Type B pancreatic cell (in vitro differentiated cells): Measurements from ENCODE around the gene RAB20. TPM values are rescaled to one million over a fixed set of nuclear protein-coding genes. Genes with fewer than 3 reads are reported as not detected.

Experiments used
- DNase-seq: peaks from one replicate; pipeline ENCODE4 v3.0.0; 2021; ENCODE audit warnings: mixed read lengths; ENCODE audit not compliant: unreplicated experiment; ENCODE audit errors: extremely low spot score
- H3K27ac Mint-ChIP-seq: 2 replicates; pipeline ENCODE4 v1.8.0; 2021; ENCODE audit warnings: mild to moderate bottlenecking, mixed read lengths
- H3K27me3 Mint-ChIP-seq: 2 replicates; pipeline ENCODE4 v1.8.0; 2021; ENCODE audit warnings: mixed read lengths
- H3K36me3 Mint-ChIP-seq: 2 replicates; pipeline ENCODE4 v1.8.0; 2021; ENCODE audit warnings: mixed read lengths
- H3K4me1 Mint-ChIP-seq: one replicate; pipeline ENCODE4 v1.8.0; 2021; ENCODE audit warnings: mixed read lengths; ENCODE audit not compliant: unreplicated experiment
- H3K4me3 Mint-ChIP-seq: 2 replicates; pipeline ENCODE4 v1.8.0; 2021; ENCODE audit warnings: mild to moderate bottlenecking, mixed read lengths
- H3K9me3 Mint-ChIP-seq: 2 replicates; pipeline ENCODE4 v1.8.0; 2021; ENCODE audit warnings: mixed read lengths
- total RNA-seq: library from RNA; stranded (reverse); gene quantifications from 2 replicates; pipeline ENCODE4 v1.2.1, GENCODE V29; 2021; ENCODE audit warnings: low replicate concordance
- TF ChIP-seq, protein P1 (sequence below): fragments of 200-600 bp; sonication (generic); conservative IDR thresholded peaks from 2 replicates; pipeline ENCODE4 v1.5.0; 2021; ENCODE audit warnings: antibody characterized with exemption, mild to moderate bottlenecking

RAB20 gene
- total RNA-seq, 1 donor from 2014 or later = 6.4 TPM

GRCh38 chr13:110560601-110561343 is 750 bp downstream of the RAB20 start:
- peaks cover 13% of the 10 kb centered on the region for H3K27me3 Mint-ChIP-seq
- peaks cover 32% of the 10 kb centered on the region for H3K4me1 Mint-ChIP-seq
- TF ChIP-seq, protein P1, sequence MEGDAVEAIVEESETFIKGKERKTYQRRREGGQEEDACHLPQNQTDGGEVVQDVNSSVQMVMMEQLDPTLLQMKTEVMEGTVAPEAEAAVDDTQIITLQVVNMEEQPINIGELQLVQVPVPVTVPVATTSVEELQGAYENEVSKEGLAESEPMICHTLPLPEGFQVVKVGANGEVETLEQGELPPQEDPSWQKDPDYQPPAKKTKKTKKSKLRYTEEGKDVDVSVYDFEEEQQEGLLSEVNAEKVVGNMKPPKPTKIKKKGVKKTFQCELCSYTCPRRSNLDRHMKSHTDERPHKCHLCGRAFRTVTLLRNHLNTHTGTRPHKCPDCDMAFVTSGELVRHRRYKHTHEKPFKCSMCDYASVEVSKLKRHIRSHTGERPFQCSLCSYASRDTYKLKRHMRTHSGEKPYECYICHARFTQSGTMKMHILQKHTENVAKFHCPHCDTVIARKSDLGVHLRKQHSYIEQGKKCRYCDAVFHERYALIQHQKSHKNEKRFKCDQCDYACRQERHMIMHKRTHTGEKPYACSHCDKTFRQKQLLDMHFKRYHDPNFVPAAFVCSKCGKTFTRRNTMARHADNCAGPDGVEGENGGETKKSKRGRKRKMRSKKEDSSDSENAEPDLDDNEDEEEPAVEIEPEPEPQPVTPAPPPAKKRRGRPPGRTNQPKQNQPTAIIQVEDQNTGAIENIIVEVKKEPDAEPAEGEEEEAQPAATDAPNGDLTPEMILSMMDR = no peak
- H3K36me3 Mint-ChIP-seq = peaks cover 4% of the 10 kb centered on the region
- DNase-seq = no peak
- H3K9me3 Mint-ChIP-seq = no peaks in the 10 kb centered on the region
- peak overlapping the region; percentile 89 for H3K4me3 Mint-ChIP-seq
- peak overlapping the region; percentile 79 for H3K27ac Mint-ChIP-seq

- Mint-ChIP-seq H3K4me3 (peak overlapping the region; percentile 89), H3K27ac (peak overlapping the region; percentile 27), H3K36me3 (peaks cover 4% of the 10 kb centered on the region), H3K27me3 (peaks cover 13% of the 10 kb centered on the region), H3K9me3 (no peaks in the 10 kb centered on the region), H3K4me1 (peaks cover 31% of the 10 kb centered on the region)
- TF ChIP-seq, protein P1 = no peak
- no peak for DNase-seq
Observed at GRCh38 chr13:110559986-110560385, 1.5 kb downstream of the RAB20 start.

DNA sequence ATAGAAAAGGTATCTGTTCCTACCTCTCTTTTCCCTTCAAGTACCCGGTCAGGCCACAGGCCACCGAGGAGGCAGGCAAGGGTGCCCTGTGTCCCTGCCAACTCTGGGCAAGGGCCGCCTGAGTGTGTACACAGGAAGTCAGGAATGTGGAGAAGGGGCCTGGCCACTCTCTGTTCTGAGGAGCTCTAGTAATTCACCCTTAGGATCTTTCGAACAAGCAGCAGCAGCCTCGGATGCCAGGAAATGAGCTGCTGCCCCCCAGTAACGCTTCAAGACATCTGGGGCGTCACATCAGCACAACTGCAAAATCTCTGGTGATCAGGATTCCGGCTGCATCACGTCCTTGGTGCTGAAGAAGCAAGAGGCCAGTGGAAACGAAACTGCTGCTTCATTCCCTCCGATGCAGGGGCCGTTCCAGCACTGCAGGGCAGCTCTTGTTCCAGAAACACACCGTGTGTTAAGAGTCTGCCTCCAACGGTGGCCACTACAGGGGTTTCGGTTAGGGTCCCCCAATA is 2.0 kb downstream of the RAB20 start:
- peak overlapping the region; percentile 89 for H3K4me3 Mint-ChIP-seq
- H3K9me3 Mint-ChIP-seq = no peaks in the 10 kb centered on the region
- TF ChIP-seq, protein P1 = no peak
- DNase-seq = no peak
- peaks cover 4% of the 10 kb centered on the region for H3K36me3 Mint-ChIP-seq
- peaks cover 13% of the 10 kb centered on the region for H3K27me3 Mint-ChIP-seq
- H3K27ac Mint-ChIP-seq = peak overlapping the region; percentile 75
- peaks cover 27% of the 10 kb centered on the region for H3K4me1 Mint-ChIP-seq

DNA sequence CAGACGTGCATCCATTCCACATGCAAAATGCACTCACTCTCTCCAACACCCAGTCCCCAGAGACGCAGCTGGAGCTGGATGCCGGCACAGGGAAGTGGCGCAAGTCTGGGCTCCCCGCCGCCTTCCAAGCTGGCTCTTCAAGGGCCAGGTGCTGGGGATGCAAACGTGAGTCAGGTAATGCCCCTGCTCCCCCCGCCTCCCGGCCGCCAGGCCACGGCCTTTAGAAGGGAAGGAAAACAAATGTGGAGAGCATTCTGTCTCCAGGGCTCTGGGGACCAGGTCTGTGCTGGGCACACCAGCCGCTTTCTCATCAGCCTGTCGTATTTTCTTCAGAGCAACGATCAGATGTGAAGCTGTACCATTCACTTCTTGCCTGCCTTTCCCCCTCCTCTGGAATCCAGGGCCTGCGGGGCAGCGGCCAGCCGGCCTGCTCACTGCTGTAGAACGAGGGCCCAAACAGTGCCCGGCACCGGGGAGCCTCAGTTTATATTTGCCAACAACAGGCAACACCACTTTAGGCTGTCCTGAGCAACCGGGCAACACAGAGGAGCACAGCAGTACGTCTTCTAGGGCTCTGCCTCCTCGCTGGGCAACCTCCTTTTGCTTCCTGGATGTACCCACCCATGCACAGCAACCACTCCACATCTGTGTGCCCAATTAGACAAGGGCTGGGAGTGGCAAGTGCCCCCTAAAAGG is 3.8 kb downstream of the RAB20 start:
- Mint-ChIP-seq H3K27ac (no peak overlapping the region), H3K4me3 (no peak overlapping the region), H3K9me3 (no peaks in the 10 kb centered on the region), H3K27me3 (peaks cover 9% of the 10 kb centered on the region), H3K4me1 (peaks cover 27% of the 10 kb centered on the region), H3K36me3 (no peaks in the 10 kb centered on the region)
- no peak for DNase-seq
- TF ChIP-seq, protein P1 = no peak

GRCh38 chr13:110557082-110557481 is 4.4 kb downstream of the RAB20 start:
- no peak overlapping the region for H3K4me3 Mint-ChIP-seq
- no peaks in the 10 kb centered on the region for H3K9me3 Mint-ChIP-seq
- H3K36me3 Mint-ChIP-seq = no peaks in the 10 kb centered on the region
- H3K27ac Mint-ChIP-seq = no peak overlapping the region
- H3K27me3 Mint-ChIP-seq = peaks cover 9% of the 10 kb centered on the region
- no peak for DNase-seq
- TF ChIP-seq, protein P1 = no peak
- peaks cover 26% of the 10 kb centered on the region for H3K4me1 Mint-ChIP-seq
